H9 (cell line): ENCODE results near the gene OR51M1. TPM values are rescaled to one million over a fixed set of nuclear protein-coding genes. Genes with fewer than 3 reads are reported as not detected.
A peak's percentile ranks its signal among the peaks of the same experiment; 100 is the strongest.

Source experiments
- DNase-seq: peaks from one replicate; pipeline ENCODE4 v3.0.0-alpha.2; 2017
- H2AFZ ChIP-seq: one replicate; pipeline ENCODE4 v1.6.1; 2013; ENCODE audit warnings: mild to moderate bottlenecking, low read length, control low read depth, moderate library complexity
- H2AK5ac ChIP-seq: 2 replicates; pipeline ENCODE4 v1.6.1; 2013; ENCODE audit warnings: low read length, control low read depth, mixed read lengths; ENCODE audit not compliant: insufficient read length
- H2BK120ac ChIP-seq: one replicate; pipeline ENCODE4 v1.6.1; 2013; ENCODE audit warnings: low read depth, mild to moderate bottlenecking, low read length, control low read depth, inconsistent platforms; ENCODE audit not compliant: poor library complexity, severe bottlenecking
- H2BK12ac ChIP-seq: 2 replicates; pipeline ENCODE4 v1.6.1; 2013; ENCODE audit warnings: low read length, control low read depth, mixed read lengths, low read depth; ENCODE audit not compliant: insufficient read length
- H2BK15ac ChIP-seq: 2 replicates; pipeline ENCODE4 v1.6.1; 2013; ENCODE audit warnings: low read depth, low read length, control low read depth
- H2BK20ac ChIP-seq: one replicate; pipeline ENCODE4 v1.6.1; 2013; ENCODE audit warnings: low read depth, mild to moderate bottlenecking, low read length, control low read depth, inconsistent platforms; ENCODE audit not compliant: poor library complexity, severe bottlenecking
- H2BK5ac ChIP-seq: 2 replicates; pipeline ENCODE4 v1.6.1; 2013; ENCODE audit warnings: low read length, control low read depth, mixed read lengths; ENCODE audit not compliant: insufficient read length
- H3K14ac ChIP-seq: 2 replicates; pipeline ENCODE4 v1.6.1; 2013; ENCODE audit warnings: low read length, control low read depth; ENCODE audit not compliant: insufficient read depth
- H3K18ac ChIP-seq: 2 replicates; pipeline ENCODE4 v1.6.1; 2013; ENCODE audit warnings: low read depth, mild to moderate bottlenecking, mixed read lengths, low read length, control low read depth; ENCODE audit not compliant: insufficient read length
- H3K23ac ChIP-seq: 2 replicates; pipeline ENCODE4 v1.6.1; 2013; ENCODE audit warnings: low read length, control low read depth, mixed read lengths, low read depth; ENCODE audit not compliant: insufficient read length
- H3K23me2 ChIP-seq: 2 replicates; pipeline ENCODE4 v1.6.1; 2013; ENCODE audit warnings: low read depth, mild to moderate bottlenecking, mixed read lengths, low read length, control low read depth; ENCODE audit not compliant: insufficient read length, poor library complexity, severe bottlenecking
- H3K27ac ChIP-seq: 2 replicates; pipeline ENCODE4 v1.5.1; 2013; ENCODE audit warnings: low read length, control low read depth, mixed read lengths, low read depth; ENCODE audit not compliant: insufficient read length
- H3K27me3 ChIP-seq: 2 replicates; pipeline ENCODE4 v1.6.1; 2013; ENCODE audit warnings: low read length, control low read depth, inconsistent platforms; ENCODE audit not compliant: insufficient read depth
- H3K4ac ChIP-seq: 2 replicates; pipeline ENCODE4 v1.6.1; 2013; ENCODE audit warnings: low read depth, mild to moderate bottlenecking, control low read depth, inconsistent platforms, low read length, moderate library complexity
- H3K4me1 ChIP-seq: 2 replicates; pipeline ENCODE4 v1.6.1; 2013; ENCODE audit warnings: low read length, control low read depth, inconsistent platforms; ENCODE audit not compliant: insufficient read depth
- H3K4me2 ChIP-seq: 2 replicates; pipeline ENCODE4 v1.6.1; 2013; ENCODE audit warnings: low read length, control low read depth, mixed read lengths; ENCODE audit not compliant: insufficient read length, insufficient read depth
- H3K56ac ChIP-seq: 2 replicates; pipeline ENCODE4 v1.6.1; 2013; ENCODE audit warnings: low read depth, mild to moderate bottlenecking, mixed read lengths, low read length, control low read depth; ENCODE audit not compliant: insufficient read length
- H3K79me1 ChIP-seq: 2 replicates; pipeline ENCODE4 v1.6.1; 2013; ENCODE audit warnings: low read depth, mild to moderate bottlenecking, moderate library complexity, low read length, control low read depth, inconsistent platforms; ENCODE audit not compliant: insufficient read depth, poor library complexity, severe bottlenecking
- H3K79me2 ChIP-seq: 2 replicates; pipeline ENCODE4 v1.6.1; 2013; ENCODE audit warnings: low read length, control low read depth, inconsistent platforms; ENCODE audit not compliant: insufficient read depth
- H3K9ac ChIP-seq: 2 replicates; pipeline ENCODE4 v1.6.1; 2013; ENCODE audit warnings: low read length, control low read depth, mixed read lengths; ENCODE audit not compliant: insufficient read length; ENCODE audit errors: extremely low read depth
- H3K9me3 ChIP-seq: one replicate; pipeline ENCODE4 v1.6.1; 2013; ENCODE audit warnings: low read depth, low read length, inconsistent platforms; ENCODE audit not compliant: control insufficient read depth
- H3T11ph ChIP-seq: one replicate; pipeline ENCODE4 v1.6.1; 2013; ENCODE audit warnings: mild to moderate bottlenecking, low read length, control low read depth, inconsistent platforms
- H4K20me1 ChIP-seq: one replicate; pipeline ENCODE4 v1.6.1; 2013; ENCODE audit not compliant: control insufficient read depth, insufficient read length, insufficient read depth
- H4K5ac ChIP-seq: 2 replicates; pipeline ENCODE4 v1.6.1; 2013; ENCODE audit warnings: low read depth, mild to moderate bottlenecking, mixed read lengths, low read length, control low read depth; ENCODE audit not compliant: insufficient read length
- H4K8ac ChIP-seq: replicated peaks from 2 replicates; pipeline ENCODE4 v1.6.1; 2013; ENCODE audit warnings: low read length, control low read depth, mixed read lengths, low read depth; ENCODE audit not compliant: insufficient read length
- H4K91ac ChIP-seq: 2 replicates; pipeline ENCODE4 v1.6.1; 2013; ENCODE audit warnings: low read depth, mild to moderate bottlenecking, moderate library complexity, mixed read lengths, low read length, control low read depth; ENCODE audit not compliant: insufficient read length
- H3K27ac Mint-ChIP-seq, 3 experiments: 2 replicates in 2 of 3; 3 replicates in 1 of 3; pipeline ENCODE4 v1.8.0; 2020 to 2021; ENCODE audit warnings: mixed read lengths in 3 of 3, mild to moderate bottlenecking in 1 of 3, moderate library complexity in 1 of 3
- H3K27me3 Mint-ChIP-seq: 2 replicates; pipeline ENCODE4 v1.8.0; 2021; ENCODE audit warnings: low read depth, mild to moderate bottlenecking, moderate library complexity, mixed read lengths
- H3K36me3 Mint-ChIP-seq, 3 experiments: 2 replicates in 2 of 3; 3 replicates in 1 of 3; pipeline ENCODE4 v1.8.0; 2020 to 2021; ENCODE audit warnings: low read depth in 3 of 3, mixed read lengths in 3 of 3; ENCODE audit not compliant: insufficient read depth in 1 of 3
- H3K4me1 Mint-ChIP-seq, 2 experiments: 2 replicates each; pipeline ENCODE4 v1.8.0; 2020; ENCODE audit warnings: mixed read lengths in 2 of 2
- H3K4me3 Mint-ChIP-seq, 2 experiments: 2 replicates in 1 of 2; 3 replicates in 1 of 2; pipeline ENCODE4 v1.8.0; 2020 to 2021; ENCODE audit warnings: mild to moderate bottlenecking in 2 of 2, mixed read lengths in 2 of 2, moderate library complexity in 1 of 2
- H3K9me3 Mint-ChIP-seq, 2 experiments: 2 replicates in 1 of 2; 3 replicates in 1 of 2; pipeline ENCODE4 v1.8.0; 2020; ENCODE audit warnings: mild to moderate bottlenecking in 2 of 2, mixed read lengths in 2 of 2, moderate library complexity in 1 of 2
- CTCF ChIP-seq: fragments of 200-600 bp; sonication (generic); conservative IDR thresholded peaks from 3 replicates; pipeline ENCODE4 v1.8.0; 2021; ENCODE audit warnings: antibody characterized with exemption, mild to moderate bottlenecking
- WGBS: extraction: QIAGEN DNeasy Blood & Tissue Kit; methylation state at CpG from one replicate; pipeline ENCODE4 v1.1.7; 2013; ENCODE audit warnings: missing lambda C conversion rate, low lambda C conversion rate, mixed read lengths; ENCODE audit not compliant: insufficient read length; ENCODE audit errors: extremely low coverage; 5-methylcytosine and 5-hydroxymethylcytosine counted together
- long read RNA-seq: library from polyadenylated mRNA; unstranded; transcript quantifications from one replicate; pipeline ENCODE4 v2.0.0, GENCODE V29; 2020
- total RNA-seq: library from RNA; stranded (reverse); gene quantifications from 2 replicates; pipeline ENCODE4 v1.2.1, GENCODE V29; 2021

OR51M1 gene
- total RNA-seq, result not detected in 2 replicates
- long read RNA-seq, result 0 reads

- peaks cover 2% of the 10 kb centered on the region; the same call in 1 of the 2 replicates for H3K4me1 ChIP-seq
- H2BK20ac ChIP-seq, result no peak within 1 kb of the TSS
- 0 out of 2 replicates have a peak within 1 kb of the TSS, but pooled peaks have one; percentile 53 for H3K14ac ChIP-seq
- no peaks in the 10 kb centered on the region for H3K79me2 ChIP-seq
- no peak within 1 kb of the TSS for H2BK5ac ChIP-seq
- Mint-ChIP-seq H3K4me3 (no peak within 1 kb of the TSS), H3K27ac (no peak within 1 kb of the TSS), H3K4me1 (peaks cover 17 to 20% of the 10 kb centered on the region in 2 experiments), H3K27me3 (no peaks in the 10 kb centered on the region; the same call in 1 of the 2 replicates), H3K9me3 (no peaks in the 10 kb centered on the region; a peak in 1 of 5 replicates), H3K36me3 (no peaks in the 10 kb centered on the region)
- H2AK5ac ChIP-seq, result no peak within 1 kb of the TSS
- H3K9ac ChIP-seq, result no peak within 1 kb of the TSS
- no peaks in the 10 kb centered on the region for H3K27me3 ChIP-seq
- no peak within 1 kb of the TSS for H4K91ac ChIP-seq
- H3K79me1 ChIP-seq, result no peaks in the 10 kb centered on the region
- H3K18ac ChIP-seq, result no peak within 1 kb of the TSS
- no peak within 1 kb of the TSS for H2BK12ac ChIP-seq
- no peak within 1 kb of the TSS for H3K56ac ChIP-seq
- H3K23me2 ChIP-seq, result no peaks in the 10 kb centered on the region
- H3K23ac ChIP-seq, result no peak within 1 kb of the TSS
- no peak within 1 kb of the TSS for H4K8ac ChIP-seq
- no peak within 1 kb of the TSS for H3K4ac ChIP-seq
- no peak for DNase-seq
- H4K5ac ChIP-seq, result no peak within 1 kb of the TSS
- no peaks in the 10 kb centered on the region for H4K20me1 ChIP-seq
- no peak within 1 kb of the TSS for H3K4me2 ChIP-seq
- H3T11ph ChIP-seq, result no peak within 1 kb of the TSS
- TF ChIP-seq CTCF, result no peak
- H3K9me3 ChIP-seq, result no peaks in the 10 kb centered on the region
- WGBS, result no CpG with 5 or more reads among the region's 1 CpG
- H2BK120ac ChIP-seq, result no peak within 1 kb of the TSS
- H3K27ac ChIP-seq, result no peak within 1 kb of the TSS
- no peak within 1 kb of the TSS for H2AFZ ChIP-seq
- no peak within 1 kb of the TSS for H2BK15ac ChIP-seq
Measured at GRCh38 chr11:5383576-5383975, at the start of gene OR51M1. Gene OR51M1, plus strand, starts transcription at chr11:5383812. Its CDS starts 5,587 bp downstream, at chr11:5389399.
